NCI-H345 (cell line): ENCODE measurements around the gene STOX1.
A peak's percentile ranks its signal among the peaks of the same experiment; 100 is the strongest.
"Not testable (repeated sequence)": the region's sequence is repeated elsewhere in the genome, so short reads cannot be mapped to it uniquely, and the experiment has no call there.

Experiments
- DNase-seq: peaks from one replicate; lab custom pipeline; 2025; lab: John Stamatoyannopoulos, UW

STOX1 gene

GRCh38 chr10:68880181-68880580, 52.9 kb downstream of the STOX1 start:
- no peak for DNase-seq

- no peak for DNase-seq
These were observed 67.7 kb downstream of the STOX1 start for GRCh38 chr10:68895041-68895440.

GRCh38 chr10:68897336-68897741, 70.0 kb downstream of the STOX1 start:
- peak; percentile 24 for DNase-seq

- DNase-seq: no peak
These were observed 71.9 kb downstream of the STOX1 start for GRCh38 chr10:68899186-68899745.

GRCh38 chr10:68900427-68901104, 73.2 kb downstream of the STOX1 start:
- no peak for DNase-seq

GRCh38 chr10:68901105-68901927, 74.0 kb downstream of the STOX1 start, which contains the start of gene DDX50:
DDX50 (plus strand) TSS chr10:68901315; CDS start chr10:68901385, 70 bp downstream.
- DNase-seq: peak; percentile 97

- no peak for DNase-seq
These were observed 75.1 kb downstream of the STOX1 start for GRCh38 chr10:68902382-68902781.

- DNase-seq: no peak
These were observed 97.3 kb downstream of the STOX1 start for GRCh38 chr10:68924593-68924992.

- DNase-seq: no peak
These were observed 98.2 kb downstream of the STOX1 start for GRCh38 chr10:68925489-68925888.

GRCh38 chr10:68929157-68929556, 101.8 kb downstream of the STOX1 start:
- DNase-seq: not testable (repeated sequence)

GRCh38 chr10:68929888-68930287, 102.6 kb downstream of the STOX1 start:
- DNase-seq: not testable (repeated sequence)

- not testable (repeated sequence) for DNase-seq
These were observed 105.5 kb downstream of the STOX1 start for GRCh38 chr10:68932860-68933259.

- DNase-seq: no peak
These were observed 107.7 kb downstream of the STOX1 start for GRCh38 chr10:68934994-68935393.

- DNase-seq: no peak
These were observed 110.8 kb downstream of the STOX1 start for GRCh38 chr10:68938117-68938516.

- no peak for DNase-seq
These were observed 111.6 kb downstream of the STOX1 start for GRCh38 chr10:68938884-68939283.

- DNase-seq: not testable (repeated sequence)
These were observed 113.6 kb downstream of the STOX1 start for GRCh38 chr10:68940917-68941316.
